T-helper 2 cell (primary cell): ENCODE measurements around the gene NUDT3.
"Not testable (repeated sequence)": the region's sequence is repeated elsewhere in the genome, so short reads cannot be mapped to it uniquely, and the experiment has no call there.

Experiments used
- DNase-seq, 5 experiments: peaks; one replicate each; pipeline versions ENCODE4 v3.0.0 to v3.0.0-alpha.2; 2012 to 2022

The NUDT3 gene

GRCh38 chr6:34365781-34366638 is 26.5 kb downstream of the NUDT3 start:
- DNase-seq: not testable (repeated sequence)

GRCh38 chr6:34363681-34364075 is 28.8 kb downstream of the NUDT3 start:
- DNase-seq: not testable (repeated sequence)

GRCh38 chr6:34362909-34363680 is 29.4 kb downstream of the NUDT3 start:
- DNase-seq: peak in 1 of 5 experiments; percentile 72

GRCh38 chr6:34362176-34362575 is 30.3 kb downstream of the NUDT3 start:
- DNase-seq: no peak

- no peak for DNase-seq
Observed at GRCh38 chr6:34360556-34360955, 31.9 kb downstream of the NUDT3 start.

GRCh38 chr6:34359418-34360158 is 32.9 kb downstream of the NUDT3 start:
- no peak for DNase-seq

GRCh38 chr6:34358389-34358905 is 34.0 kb downstream of the NUDT3 start:
- DNase-seq: no peak

- DNase-seq: no peak
Observed at GRCh38 chr6:34357937-34358336, 34.5 kb downstream of the NUDT3 start.

GRCh38 chr6:34355889-34356288 is 36.6 kb downstream of the NUDT3 start:
- no peak for DNase-seq

- not testable (repeated sequence) for DNase-seq
Observed at GRCh38 chr6:34354230-34354629, 38.2 kb downstream of the NUDT3 start.

GRCh38 chr6:34353530-34353929 is 38.9 kb downstream of the NUDT3 start:
- not testable (repeated sequence) for DNase-seq

- no peak for DNase-seq
Observed at GRCh38 chr6:34352305-34352937, 40.0 kb downstream of the NUDT3 start.

- no peak for DNase-seq
Observed at GRCh38 chr6:34350934-34351217, 41.6 kb downstream of the NUDT3 start.

GRCh38 chr6:34350137-34350933 is 42.1 kb downstream of the NUDT3 start:
- no peak for DNase-seq

GRCh38 chr6:34349211-34349610 is 43.3 kb downstream of the NUDT3 start:
- DNase-seq: no peak

- no peak for DNase-seq
Observed at GRCh38 chr6:34347303-34347702, 45.2 kb downstream of the NUDT3 start.

GRCh38 chr6:34346175-34347119 is 46.0 kb downstream of the NUDT3 start:
- DNase-seq: no peak

- DNase-seq: no peak
Observed at GRCh38 chr6:34343806-34344205, 48.7 kb downstream of the NUDT3 start.

GRCh38 chr6:34342247-34342646 is 50.2 kb downstream of the NUDT3 start:
- no peak for DNase-seq

- no peak for DNase-seq
Observed at GRCh38 chr6:34341481-34341971, 50.9 kb downstream of the NUDT3 start.
